Measurements from ENCODE around the gene POMT1. TPM values are rescaled to one million over a fixed set of nuclear protein-coding genes. Genes with fewer than 3 reads are reported as not detected.

Gene POMT1
- total RNA-seq, 1 experiment from 2014 or later, result 39.6 TPM

GRCh38 chr9:131481441-131482342 lies 21.0 kb upstream of the POMT1 start:
- intact Hi-C loops (cut with micrococcal nuclease; ENCODE audit: unreplicated experiment), result no loop called here
- no TSS peak for BruUV-seq (replicated peaks)
- POLR2A ChIA-PET (ENCODE audit: low non-redundant PET), result no interaction called here
- H3K4me1 ChIP-seq (ENCODE audit: insufficient read depth, low read length, poor library complexity, severe bottlenecking), result no peaks in the 10 kb centered on the region
- CTCF ChIA-PET, result interaction anchor here (0.6 kb wide), 1 partner anchor 1065 kb away, joined by 6 read pairs; no protein-coding TSS in a partner anchor
- peaks cover 98% of the 10 kb centered on the region for H3K36me3 ChIP-seq (ENCODE audit: insufficient read depth, low read length, poor library complexity, severe bottlenecking)
- no peaks in the 10 kb centered on the region for H3K9me3 ChIP-seq (ENCODE audit: low read depth, low read length, poor library complexity, severe bottlenecking)
- H3K27me3 ChIP-seq (replicated peaks; ENCODE audit: insufficient read depth, low read depth, low read length, poor library complexity), result no peaks in the 10 kb centered on the region
- TF ChIP-seq EZH2 (IDR thresholded peaks at IDR 0.05; ENCODE audit: borderline replicate concordance, low read depth, low read length, poor library complexity, severe bottlenecking) (no peak), CTCF (conservative IDR thresholded peaks at IDR 0.05; ENCODE audit: low read depth, low read length) (no peak)
- no peak overlapping the region for H3K27ac ChIP-seq (ENCODE audit: low read depth, low read length, poor library complexity, severe bottlenecking)
- DNase-seq (ENCODE audit: low spot score), result no peak
- no peak overlapping the region for H3K4me3 ChIP-seq (ENCODE audit: low read depth, low read length, poor library complexity, severe bottlenecking)

- Histone ChIP-seq H3K27ac (ENCODE audit: low read depth, low read length, poor library complexity, severe bottlenecking) (no peak overlapping the region), H3K36me3 (ENCODE audit: insufficient read depth, low read length, poor library complexity, severe bottlenecking) (peaks cover 98% of the 10 kb centered on the region), H3K9me3 (ENCODE audit: low read depth, low read length, poor library complexity, severe bottlenecking) (no peaks in the 10 kb centered on the region), H3K4me3 (ENCODE audit: low read depth, low read length, poor library complexity, severe bottlenecking) (no peak overlapping the region), H3K27me3 (replicated peaks; ENCODE audit: insufficient read depth, low read depth, low read length, poor library complexity) (no peaks in the 10 kb centered on the region), H3K4me1 (ENCODE audit: insufficient read depth, low read length, poor library complexity, severe bottlenecking) (no peaks in the 10 kb centered on the region)
- CTCF ChIA-PET, result no interaction called here
- BruUV-seq (replicated peaks), result no TSS peak
- intact Hi-C loops (cut with micrococcal nuclease; ENCODE audit: unreplicated experiment), result no loop called here
- TF ChIP-seq CTCF (conservative IDR thresholded peaks at IDR 0.05; ENCODE audit: low read depth, low read length) (no peak), EZH2 (IDR thresholded peaks at IDR 0.05; ENCODE audit: borderline replicate concordance, low read depth, low read length, poor library complexity, severe bottlenecking) (no peak)
- no peak for DNase-seq (ENCODE audit: low spot score)
- POLR2A ChIA-PET (ENCODE audit: low non-redundant PET), result no interaction called here
Observed at GRCh38 chr9:131482343-131483006, 20.2 kb upstream of the POMT1 start.

GRCh38 chr9:131483319-131484050 lies 19.2 kb upstream of the POMT1 start:
- no TSS peak for BruUV-seq (replicated peaks)
- no peaks in the 10 kb centered on the region for H3K9me3 ChIP-seq (ENCODE audit: low read depth, low read length, poor library complexity, severe bottlenecking)
- no peaks in the 10 kb centered on the region for H3K4me1 ChIP-seq (ENCODE audit: insufficient read depth, low read length, poor library complexity, severe bottlenecking)
- H3K4me3 ChIP-seq (ENCODE audit: low read depth, low read length, poor library complexity, severe bottlenecking), result no peak overlapping the region
- DNase-seq (ENCODE audit: low spot score), result no peak
- H3K36me3 ChIP-seq (ENCODE audit: insufficient read depth, low read length, poor library complexity, severe bottlenecking), result peaks cover 98% of the 10 kb centered on the region
- ChIA-PET POLR2A (ENCODE audit: low non-redundant PET) (no interaction called here), CTCF (interaction anchor here (0.6 kb wide), 1 partner anchor 57 kb away, joined by 3 read pairs; no protein-coding TSS in a partner anchor)
- no peaks in the 10 kb centered on the region for H3K27me3 ChIP-seq (replicated peaks; ENCODE audit: insufficient read depth, low read depth, low read length, poor library complexity)
- intact Hi-C loops (cut with micrococcal nuclease; ENCODE audit: unreplicated experiment), result no loop called here
- H3K27ac ChIP-seq (ENCODE audit: low read depth, low read length, poor library complexity, severe bottlenecking), result no peak overlapping the region
- TF ChIP-seq CTCF (conservative IDR thresholded peaks at IDR 0.05; ENCODE audit: low read depth, low read length) (no peak), EZH2 (IDR thresholded peaks at IDR 0.05; ENCODE audit: borderline replicate concordance, low read depth, low read length, poor library complexity, severe bottlenecking) (no peak)

Measured in A673 (cell line).